SK-N-SH treated with all-trans-retinoic acid at 6 μM for 48 hours (cell line): ENCODE results near the gene KRTAP12-2.

Experiments
- ARNTL ChIP-seq: fragments of 450-650 bp; formaldehyde crosslinking; IDR thresholded peaks from 2 replicates; pipeline ENCODE4 v1.5.0; 2020; ENCODE audit warnings: low read depth, mild to moderate bottlenecking, moderate library complexity, borderline replicate concordance
- CREB5 ChIP-seq: fragments of 250-450 bp; sonication (Bioruptor Pico); IDR thresholded peaks from 2 replicates; pipeline ENCODE4 v1.5.1; 2020; ENCODE audit warnings: low read depth, mild to moderate bottlenecking, moderate library complexity
- ESRRG ChIP-seq: fragments of 250-450 bp; sonication (Bioruptor Pico); IDR thresholded peaks from 2 replicates; pipeline ENCODE4 v1.6.1; 2021; ENCODE audit warnings: mild to moderate bottlenecking
- ISL1 ChIP-seq: fragments of 250-450 bp; sonication (Bioruptor Pico); IDR thresholded peaks from 2 replicates; pipeline ENCODE4 v2.1.2; 2022; ENCODE audit warnings: mild to moderate bottlenecking, moderate library complexity
- PPARA ChIP-seq: fragments of 250-450 bp; sonication (Bioruptor Pico); IDR thresholded peaks from 2 replicates; pipeline ENCODE4 v1.5.0; 2020; ENCODE audit warnings: mild to moderate bottlenecking, borderline replicate concordance
- ZC3H10 ChIP-seq: fragments of 250-450 bp; sonication (Bioruptor Pico); IDR thresholded peaks from 2 replicates; pipeline ENCODE4 v1.5.1; 2021; ENCODE audit warnings: mild to moderate bottlenecking, moderate library complexity
- ZFP3 ChIP-seq: fragments of 250-450 bp; sonication (Bioruptor Pico); IDR thresholded peaks from 2 replicates; pipeline ENCODE4 v1.5.0; 2020; ENCODE audit warnings: mild to moderate bottlenecking, moderate library complexity
- ZFP30 ChIP-seq: fragments of 450-650 bp; formaldehyde crosslinking; IDR thresholded peaks from 2 replicates; pipeline ENCODE4 v1.5.0; 2022; ENCODE audit warnings: mild to moderate bottlenecking, moderate library complexity

- no peak for TF ChIP-seq PPARA (CRISPR knock-in tag)
- TF ChIP-seq ZFP30 (CRISPR knock-in tag) = no peak
- TF ChIP-seq ARNTL = no peak
- TF ChIP-seq ISL1 (CRISPR knock-in tag) = no peak
- TF ChIP-seq CREB5 (CRISPR knock-in tag) = no peak
- no peak for TF ChIP-seq ZFP3
- no peak for TF ChIP-seq ESRRG (CRISPR knock-in tag)
- no peak for TF ChIP-seq ZC3H10
These were observed 19.5 kb upstream of the KRTAP12-2 start for GRCh38 chr21:44686000-44686781.
